ENCODE data around the gene FBXW7.

- TF ChIP-seq POLR2A (IDR thresholded peaks at IDR 0.05) (no peak), CTCF (IDR thresholded peaks at IDR 0.05) (no peak)
These were observed 25.3 kb downstream of the FBXW7 start for GRCh38 chr4:152510349-152511147.

Data from body of pancreas (tissue), 4 donors.